HepG2 (cell line): Measurements from ENCODE around the gene EPB41L1. TPM values are rescaled to one million over a fixed set of nuclear protein-coding genes. Genes with fewer than 3 reads are reported as not detected.

Experiments
- CCAR2 ChIP-seq: fragments of 200-400 bp; formaldehyde crosslinking; optimal IDR thresholded peaks from 2 replicates; pipeline ENCODE3; 2018; ENCODE audit warnings: low read depth, mild to moderate bottlenecking, low read length, moderate library complexity
- FOXC1 ChIP-seq: sonication (generic); formaldehyde crosslinking; IDR thresholded peaks from 2 replicates; pipeline ENCODE4 v1.8.0; 2022; ENCODE audit warnings: mild to moderate bottlenecking, missing genetic modification reagents, borderline replicate concordance
- HHEX ChIP-seq: IDR thresholded peaks from 2 replicates; pipeline ENCODE4 v1.6.1; 2016; ENCODE audit warnings: control low read depth
- HOXA3 ChIP-seq: sonication (generic); formaldehyde crosslinking; IDR thresholded peaks from 2 replicates; pipeline ENCODE4 v1.5.0; 2020; ENCODE audit warnings: missing genetic modification reagents
- HOXA5 ChIP-seq: sonication (generic); formaldehyde crosslinking; IDR thresholded peaks from 2 replicates; pipeline ENCODE4 v1.4.0; 2020; ENCODE audit warnings: missing genetic modification reagents
- KDM6A ChIP-seq: IDR thresholded peaks from 2 replicates; pipeline ENCODE4 v1.6.1; 2016; ENCODE audit warnings: low read depth
- MATR3 ChIP-seq: sonication (generic); formaldehyde crosslinking; IDR thresholded peaks from 2 replicates; pipeline ENCODE4 v1.4.0; 2020; ENCODE audit warnings: missing genetic modification reagents
- MIER3 ChIP-seq: IDR thresholded peaks from 2 replicates; pipeline ENCODE4 v1.6.1; 2016; ENCODE audit warnings: missing compliant biosample characterization, borderline replicate concordance
- NFIB ChIP-seq: sonication (generic); formaldehyde crosslinking; IDR thresholded peaks from 2 replicates; pipeline ENCODE4 v1.9.0; 2021; ENCODE audit warnings: missing genetic modification reagents, mild to moderate bottlenecking, borderline replicate concordance
- PPARG ChIP-seq: conservative IDR thresholded peaks from 2 replicates; pipeline ENCODE4 v1.6.1; 2016; ENCODE audit warnings: missing biosample characterization, missing genetic modification reagents
- RELA ChIP-seq: sonication (generic); formaldehyde crosslinking; IDR thresholded peaks from 2 replicates; pipeline ENCODE4 v1.4.0; 2020; ENCODE audit warnings: missing genetic modification reagents
- RFX1 ChIP-seq: fragments of 450-650 bp; IDR thresholded peaks from 2 replicates; pipeline ENCODE4 v1.6.1; 2017
- SP1 ChIP-seq, 2 experiments: fragments of 450-650 bp in 1 of 2; sonication (generic) in 1 of 2; formaldehyde crosslinking in 1 of 2; IDR thresholded peaks; 2 replicates each; pipeline versions ENCODE4 v1.4.0 to v1.6.1; 2016 to 2020; ENCODE audit warnings: missing genetic modification reagents in 1 of 2
- TBX2 ChIP-seq: sonication (generic); formaldehyde crosslinking; IDR thresholded peaks from 2 replicates; pipeline ENCODE4 v1.5.0; 2020; ENCODE audit warnings: missing genetic modification reagents, mild to moderate bottlenecking, borderline replicate concordance
- ZBED4 ChIP-seq: sonication (generic); formaldehyde crosslinking; IDR thresholded peaks from 2 replicates; pipeline ENCODE4 v1.4.0; 2020; ENCODE audit warnings: missing genetic modification reagents, borderline replicate concordance
- ZBTB37 ChIP-seq: sonication (generic); formaldehyde crosslinking; IDR thresholded peaks from 2 replicates; pipeline ENCODE4 v1.4.0; 2020; ENCODE audit warnings: mild to moderate bottlenecking, missing genetic modification reagents
- ZNF232 ChIP-seq: sonication (generic); formaldehyde crosslinking; IDR thresholded peaks from 2 replicates; pipeline ENCODE4 v1.4.0; 2020; ENCODE audit warnings: missing genetic modification reagents, borderline replicate concordance
- ZNF430 ChIP-seq: sonication (generic); formaldehyde crosslinking; IDR thresholded peaks from 2 replicates; pipeline ENCODE4 v1.9.0; 2021; ENCODE audit warnings: mild to moderate bottlenecking, missing genetic modification reagents
- ZNF512B ChIP-seq: sonication (generic); formaldehyde crosslinking; IDR thresholded peaks from 2 replicates; pipeline ENCODE4 v1.5.1; 2020; ENCODE audit warnings: missing genetic modification reagents, mild to moderate bottlenecking, borderline replicate concordance
- ZNF530 ChIP-seq: sonication (generic); formaldehyde crosslinking; IDR thresholded peaks from 2 replicates; pipeline ENCODE4 v1.5.0; 2020; ENCODE audit warnings: low read depth, mild to moderate bottlenecking, missing genetic modification reagents
- ZNF792 ChIP-seq: IDR thresholded peaks from 2 replicates; pipeline ENCODE4 v1.6.1; 2016
- ZNF816 ChIP-seq: sonication (generic); formaldehyde crosslinking; IDR thresholded peaks from 2 replicates; pipeline ENCODE4 v1.8.0; 2022; ENCODE audit warnings: missing genetic modification reagents, mild to moderate bottlenecking, borderline replicate concordance
- polyA plus RNA-seq, 8 experiments: library from polyadenylated mRNA; depleted of rRNA in 3 of 8; stranded (reverse) in 7 of 8; unstranded in 1 of 8; fragments of >200 nt; fragmentation: Illumina TruSeq in 4 of 8; extraction: Trizol in 4 of 8; gene quantifications; 2 replicates each; pipeline versions ENCODE4 v1.2.1 to v1.2.3, GENCODE V29; 2011 to 2016; ENCODE audit warnings: low read depth in 4 of 8, missing spikeins in 1 of 8, mixed read lengths in 1 of 8; ENCODE audit not compliant: insufficient read depth in 1 of 8
- total RNA-seq, 5 experiments: library from RNA; depleted of rRNA; stranded (reverse); fragments of >200 nt; fragmentation: Illumina TruSeq; extraction: Trizol; gene quantifications; 2 replicates each; pipeline ENCODE4 v1.2.3, GENCODE V29; 2016; ENCODE audit warnings: low read depth in 1 of 5

EPB41L1 gene
- total and polyA plus RNA-seq, 2 of the 13 experiments (the other 11 are each of a cell fraction or from before 2014, with no cell fraction given), result 16.7 to 39.0 TPM

DNA sequence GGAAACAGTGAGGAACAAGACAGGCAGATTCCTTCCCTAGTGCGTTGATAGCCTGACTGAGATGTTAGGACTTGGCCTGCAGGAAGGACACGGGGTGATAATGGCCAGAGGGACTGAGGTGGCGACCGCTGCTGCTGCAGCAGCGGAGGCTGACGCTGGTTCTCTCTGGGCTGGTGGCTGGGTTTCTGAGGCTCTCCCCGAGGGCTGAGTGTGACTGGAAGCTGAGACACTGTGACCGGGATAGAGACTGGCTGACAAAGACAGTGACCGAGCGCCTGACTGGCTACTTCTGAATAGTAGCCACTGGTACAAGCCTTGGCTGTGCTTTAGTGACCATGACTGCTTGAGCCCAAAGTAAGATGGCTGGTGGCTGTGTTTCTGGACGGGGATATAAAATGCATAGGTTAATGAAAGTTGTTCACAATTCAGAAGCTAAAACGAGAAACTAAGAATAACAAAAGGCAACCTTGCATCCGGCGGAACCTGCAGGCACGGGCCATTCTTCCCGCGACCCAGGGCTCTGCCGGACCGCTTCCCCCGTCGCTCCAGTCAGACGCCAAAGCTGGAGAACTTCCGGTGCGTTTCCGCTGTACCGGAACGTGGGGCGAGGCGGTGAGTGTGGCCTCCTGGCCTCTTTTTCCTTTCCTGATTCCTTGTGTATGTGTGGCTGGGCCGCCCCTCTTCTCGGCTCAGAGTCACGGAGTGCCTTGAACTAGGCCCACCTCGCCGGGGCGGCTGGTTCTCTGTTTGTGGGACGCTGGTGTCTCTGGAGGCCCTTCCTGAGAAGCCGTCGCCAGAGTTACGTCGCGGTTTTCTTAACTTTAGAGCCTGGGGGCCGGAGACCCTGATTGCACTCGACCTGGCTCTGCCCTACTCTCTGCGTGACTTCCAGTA lies 81.6 kb downstream of the EPB41L1 start, which contains the start of gene AAR2 (continued):
- TF ChIP-seq ZBTB37 (peak; percentile 89), KDM6A (CRISPR knock-in tag) (no peak), ZNF430 (CRISPR knock-in tag) (peak; percentile 99), HOXA5 (no peak; the same call in 1 of the 2 replicates), MIER3 (peak; percentile 96; the same call in 1 of the 2 replicates), TBX2 (CRISPR knock-in tag) (peak; percentile 92), NFIB (CRISPR knock-in tag) (peak; percentile 12; the same call in 1 of the 2 replicates), MATR3 (no peak), CCAR2 (peak; percentile 28), SP1 (IDR thresholded peaks at IDR 0.05) (no peak), SP1 (CRISPR knock-in tag; IDR thresholded peaks at IDR 0.05) (peak; percentile 93; the same call in 1 of the 2 replicates), HHEX (CRISPR knock-in tag) (0 out of 2 replicates have a peak, but pooled peaks have one; percentile 6), RFX1 (no peak; the same call in 1 of the 2 replicates), PPARG (CRISPR knock-in tag) (peak; percentile 86), FOXC1 (CRISPR knock-in tag) (peak; percentile 98), ZNF530 (no peak), ZNF512B (CRISPR knock-in tag) (peak; percentile 90), HOXA3 (CRISPR knock-in tag) (peak; percentile 98), RELA (peak; percentile 88; the same call in 1 of the 2 replicates), ZNF816 (CRISPR knock-in tag) (peak; percentile 46; the same call in 1 of the 2 replicates), ZNF232 (CRISPR knock-in tag) (peak; percentile 92; the same call in 1 of the 2 replicates), ZNF792 (CRISPR knock-in tag) (peak; percentile 98), ZBED4 (CRISPR knock-in tag) (peak; percentile 85)
